ENCODE results near the gene SEMA4C. TPM values are rescaled to one million over a fixed set of nuclear protein-coding genes. Genes with fewer than 3 reads are reported as not detected.

The SEMA4C gene
- polyA plus RNA-seq, 1 of the 3 experiments (the other 2 are of a cell fraction), result 34.8 TPM

- H2AFZ ChIP-seq (ENCODE audit: low read depth), result no peak overlapping the region
- H3K36me3 ChIP-seq (replicated peaks in 1 of 2; ENCODE audit: control insufficient read depth in 1 of 2, insufficient read depth in 2 of 2, low read length in 1 of 2), result no peaks in the 10 kb centered on the region
- no peaks in the 10 kb centered on the region for H4K20me1 ChIP-seq (ENCODE audit: insufficient read depth)
- H3K4me1 ChIP-seq (ENCODE audit: control insufficient read depth in 1 of 2, insufficient read depth in 2 of 2, low read depth in 1 of 2, low read length in 1 of 2), result peaks cover 0 to 51% of the 10 kb centered on the region in 2 experiments; a peak in 1 of 4 replicates
- H3K79me2 ChIP-seq (ENCODE audit: insufficient read depth), result no peaks in the 10 kb centered on the region
- ChIA-PET POLR2A (no interaction called here), CTCF (interaction anchor here (1.3 to 2.5 kb wide), 3 partner anchors 36 to 218 kb away, joined by 3 to 8 read pairs (median 8); partner anchors contain the start of gene ANKRD39)
- H3K9me2 ChIP-seq, result no peaks in the 10 kb centered on the region
- DNase-seq, result no peak
- no peak for TF ChIP-seq FOSL2 (IDR thresholded peaks at IDR 0.05; ENCODE audit: borderline replicate concordance, low read depth)
- no peak for TF ChIP-seq TAF1 (IDR thresholded peaks at IDR 0.05; ENCODE audit: borderline replicate concordance, low read depth, low read length)
- TF ChIP-seq FOXM1 (IDR thresholded peaks at IDR 0.05; ENCODE audit: low read depth), result no peak
- no peak for TF ChIP-seq USF1 (IDR thresholded peaks at IDR 0.05; ENCODE audit: borderline replicate concordance, low read depth)
- TF ChIP-seq, protein P1, sequence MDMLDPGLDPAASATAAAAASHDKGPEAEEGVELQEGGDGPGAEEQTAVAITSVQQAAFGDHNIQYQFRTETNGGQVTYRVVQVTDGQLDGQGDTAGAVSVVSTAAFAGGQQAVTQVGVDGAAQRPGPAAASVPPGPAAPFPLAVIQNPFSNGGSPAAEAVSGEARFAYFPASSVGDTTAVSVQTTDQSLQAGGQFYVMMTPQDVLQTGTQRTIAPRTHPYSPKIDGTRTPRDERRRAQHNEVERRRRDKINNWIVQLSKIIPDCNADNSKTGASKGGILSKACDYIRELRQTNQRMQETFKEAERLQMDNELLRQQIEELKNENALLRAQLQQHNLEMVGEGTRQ (IDR thresholded peaks at IDR 0.05; ENCODE audit: borderline replicate concordance, low read depth, low read length), result no peak
- no peak overlapping the region; a peak in 1 of 4 replicates for H3K27ac ChIP-seq (ENCODE audit: low read depth in 2 of 2, low read length in 1 of 2)
- H3K4me3 ChIP-seq (ENCODE audit: low read depth in 2 of 2, low read length in 1 of 2), result no peak overlapping the region
- no peak overlapping the region for H3K4me2 ChIP-seq
- no peaks in the 10 kb centered on the region for H3K9me3 ChIP-seq
- no peak overlapping the region for H3K9ac ChIP-seq
- 65% methylated on average over 3 of the region's 3 CpGs for WGBS (ENCODE audit: low lambda C conversion rate)
- no peaks in the 10 kb centered on the region for H3F3A ChIP-seq (replicated peaks; ENCODE audit: insufficient read depth)
- no peaks in the 10 kb centered on the region for H3K27me3 ChIP-seq (ENCODE audit: insufficient read depth)
These were observed 24.3 kb upstream of the SEMA4C start for GRCh38 chr2:96894151-96894531.

DNA sequence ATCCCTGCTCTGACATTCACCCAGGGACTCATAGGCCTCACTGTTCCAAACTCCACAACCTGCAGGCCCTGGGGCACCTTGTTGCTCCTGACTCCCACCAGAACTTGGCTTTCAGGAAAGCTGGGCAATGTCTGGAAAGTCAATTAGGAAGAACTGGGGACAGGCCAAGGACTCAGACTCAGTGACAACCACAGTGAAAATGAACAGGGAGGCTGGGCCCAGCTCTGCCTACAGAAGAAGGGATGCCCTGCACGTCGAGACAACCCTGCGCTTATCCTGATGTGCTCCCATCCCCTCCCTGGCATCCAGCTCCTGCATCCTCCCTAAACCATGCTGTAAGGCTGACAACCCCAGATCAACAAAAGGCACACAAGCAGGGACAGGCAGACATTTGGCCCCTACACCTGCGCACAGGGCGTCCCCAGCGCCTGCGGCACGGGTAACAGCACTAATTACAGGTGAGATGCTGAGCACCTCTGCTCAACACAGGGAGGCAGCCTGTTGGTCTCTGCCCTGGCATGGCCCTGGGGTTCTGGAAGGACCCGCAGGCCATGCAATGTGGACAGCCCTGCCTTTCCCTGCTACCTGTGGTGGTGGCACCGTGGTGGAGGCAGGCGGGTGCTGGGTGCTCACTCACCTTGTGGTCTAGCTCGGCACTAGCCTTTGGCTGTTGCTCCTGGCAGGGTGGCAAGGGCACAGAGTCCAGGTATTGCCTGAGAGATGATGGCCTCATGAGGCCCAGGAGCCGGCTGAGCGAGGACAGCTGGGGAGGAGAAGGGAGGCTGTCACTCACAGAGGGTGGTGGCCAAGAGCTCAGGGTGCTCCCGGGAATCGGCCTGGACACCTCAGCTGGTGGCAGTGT lies 23.6 kb upstream of the SEMA4C start:
- Histone ChIP-seq H3K79me2 (ENCODE audit: insufficient read depth) (no peaks in the 10 kb centered on the region), H3K9me2 (no peaks in the 10 kb centered on the region), H3K4me2 (no peak overlapping the region), H3K4me1 (ENCODE audit: control insufficient read depth in 1 of 2, insufficient read depth in 2 of 2, low read depth in 1 of 2, low read length in 1 of 2) (peaks cover 0 to 55% of the 10 kb centered on the region in 2 experiments; a peak in 1 of 4 replicates), H3K9ac (no peak overlapping the region), H3K27me3 (ENCODE audit: insufficient read depth) (no peaks in the 10 kb centered on the region), H2AFZ (ENCODE audit: low read depth) (no peak overlapping the region), H3F3A (replicated peaks; ENCODE audit: insufficient read depth) (no peaks in the 10 kb centered on the region), H3K27ac (ENCODE audit: low read depth in 2 of 2, low read length in 1 of 2) (peak overlapping the region in 1 of 2 experiments; percentile 56; a peak in 2 of 4 replicates), H3K36me3 (replicated peaks in 1 of 2; ENCODE audit: control insufficient read depth in 1 of 2, insufficient read depth in 2 of 2, low read length in 1 of 2) (no peaks in the 10 kb centered on the region), H4K20me1 (ENCODE audit: insufficient read depth) (no peaks in the 10 kb centered on the region), H3K4me3 (ENCODE audit: low read depth in 2 of 2, low read length in 1 of 2) (no peak overlapping the region), H3K9me3 (no peaks in the 10 kb centered on the region)
- WGBS (ENCODE audit: low lambda C conversion rate), result 74% methylated on average over 3 of the region's 16 CpGs
- DNase-seq, result peak; percentile 69
- CTCF ChIA-PET, result interaction anchor here (1.1 to 2.5 kb wide), 6 partner anchors 18 to 219 kb away, joined by 3 to 8 read pairs (median 5); partner anchors contain the start of gene ANKRD39
- TF ChIP-seq FOXJ3 (CRISPR knock-in tag; IDR thresholded peaks at IDR 0.05) (peak; percentile 29; the same call in 1 of the 2 replicates), RCOR1 (IDR thresholded peaks at IDR 0.05; ENCODE audit: low read length) (peak; percentile 20; the same call in 1 of the 2 replicates), CTCF (IDR thresholded peaks at IDR 0.05) (no peak)
- POLR2A ChIA-PET, result no interaction called here

Measured in SK-N-SH (cell line).